Lower leg skin (tissue), 3 donors: Measurements from ENCODE around the gene TTYH3.

Experiments used
- POLR2A ChIP-seq, 2 donors: fragments of 450-650 bp; IDR thresholded peaks; one replicate each; pipeline ENCODE4 v1.6.1; 2016 to 2017; ENCODE audit warnings: antibody characterized with exemption in 2 of 2, mild to moderate bottlenecking in 1 of 2, moderate library complexity in 1 of 2
- TF ChIP-seq, protein P1 (sequence below), 3 donors: fragments of 450-650 bp; IDR thresholded peaks; one replicate each; pipeline ENCODE4 v1.5.1; 2016; ENCODE audit warnings: antibody characterized with exemption in 3 of 3, mild to moderate bottlenecking in 3 of 3, moderate library complexity in 2 of 3

DNA sequence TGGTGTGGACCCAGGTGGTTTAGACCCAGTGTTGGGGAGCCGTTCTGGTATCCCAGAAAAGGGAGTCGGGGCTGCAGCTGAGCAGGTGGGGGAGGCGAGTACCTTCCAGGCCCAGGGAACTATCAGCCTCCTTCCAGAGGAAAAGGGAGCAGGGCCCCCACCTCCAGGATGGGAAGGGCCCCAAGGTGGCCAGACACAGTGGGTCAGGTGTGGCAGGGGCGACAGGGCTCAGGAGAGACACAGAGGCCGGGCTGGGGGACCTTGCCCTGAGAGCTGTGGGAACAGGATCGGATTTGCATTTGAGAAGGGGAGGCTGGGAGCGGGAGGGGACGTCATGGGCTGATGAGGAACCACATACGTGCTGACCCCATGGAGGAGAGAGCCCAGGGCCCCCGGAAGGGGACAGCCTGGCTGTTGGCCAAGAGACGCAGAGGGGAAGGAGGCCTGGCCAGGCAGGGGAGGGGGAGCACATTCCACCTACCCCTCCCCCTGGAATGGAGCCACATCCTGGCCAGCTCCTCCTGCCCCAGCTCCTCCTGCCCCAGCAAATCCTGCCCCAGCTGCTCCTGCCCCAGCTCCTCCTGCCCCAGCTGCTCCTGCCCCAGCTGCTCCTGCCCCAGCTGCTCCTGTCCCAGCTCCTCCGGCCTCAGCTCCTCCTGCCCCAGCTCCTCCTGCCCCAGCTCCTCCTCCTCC is 9.7 kb upstream of the TTYH3 start:
- TF ChIP-seq, protein P1, sequence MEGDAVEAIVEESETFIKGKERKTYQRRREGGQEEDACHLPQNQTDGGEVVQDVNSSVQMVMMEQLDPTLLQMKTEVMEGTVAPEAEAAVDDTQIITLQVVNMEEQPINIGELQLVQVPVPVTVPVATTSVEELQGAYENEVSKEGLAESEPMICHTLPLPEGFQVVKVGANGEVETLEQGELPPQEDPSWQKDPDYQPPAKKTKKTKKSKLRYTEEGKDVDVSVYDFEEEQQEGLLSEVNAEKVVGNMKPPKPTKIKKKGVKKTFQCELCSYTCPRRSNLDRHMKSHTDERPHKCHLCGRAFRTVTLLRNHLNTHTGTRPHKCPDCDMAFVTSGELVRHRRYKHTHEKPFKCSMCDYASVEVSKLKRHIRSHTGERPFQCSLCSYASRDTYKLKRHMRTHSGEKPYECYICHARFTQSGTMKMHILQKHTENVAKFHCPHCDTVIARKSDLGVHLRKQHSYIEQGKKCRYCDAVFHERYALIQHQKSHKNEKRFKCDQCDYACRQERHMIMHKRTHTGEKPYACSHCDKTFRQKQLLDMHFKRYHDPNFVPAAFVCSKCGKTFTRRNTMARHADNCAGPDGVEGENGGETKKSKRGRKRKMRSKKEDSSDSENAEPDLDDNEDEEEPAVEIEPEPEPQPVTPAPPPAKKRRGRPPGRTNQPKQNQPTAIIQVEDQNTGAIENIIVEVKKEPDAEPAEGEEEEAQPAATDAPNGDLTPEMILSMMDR (IDR thresholded peaks at IDR 0.05): no peak
- no peak for TF ChIP-seq POLR2A (IDR thresholded peaks at IDR 0.05)
